K562 (cell line): ENCODE measurements around the gene DDAH1. TPM values are rescaled to one million over a fixed set of nuclear protein-coding genes. Genes with fewer than 3 reads are reported as not detected.

Experiments used
- ATF4 ChIP-seq: fragments of 450-650 bp; formaldehyde crosslinking; IDR thresholded peaks from 2 replicates; pipeline ENCODE4 v1.4.0; 2022; ENCODE audit warnings: mild to moderate bottlenecking, moderate library complexity
- DNMT1 ChIP-seq: fragments of 450-650 bp; IDR thresholded peaks from 2 replicates; pipeline ENCODE4 v1.6.1; 2016; ENCODE audit warnings: antibody characterized with exemption, mild to moderate bottlenecking
- E2F6 ChIP-seq, 2 experiments: IDR thresholded peaks; 2 replicates each; pipeline ENCODE4 v1.6.1; 2011; ENCODE audit warnings: borderline replicate concordance in 1 of 2, control low read depth in 1 of 2, low read depth in 1 of 2, low read length in 1 of 2, mild to moderate bottlenecking in 1 of 2, mixed read lengths in 1 of 2, moderate library complexity in 1 of 2; ENCODE audit not compliant: insufficient read depth in 1 of 2, insufficient read length in 1 of 2, poor library complexity in 1 of 2, severe bottlenecking in 1 of 2; ENCODE audit errors: extremely low read depth in 1 of 2
- NFATC3 ChIP-seq: fragments of 450-650 bp; IDR thresholded peaks from 2 replicates; pipeline ENCODE4 v1.6.1; 2017; ENCODE audit warnings: mild to moderate bottlenecking
- POLR2AphosphoS5 ChIP-seq: IDR thresholded peaks from 2 replicates; pipeline ENCODE4 v1.6.1; 2011; ENCODE audit warnings: mild to moderate bottlenecking, low read depth, low read length, moderate library complexity; ENCODE audit not compliant: control insufficient read depth, insufficient read depth
- POLR2G ChIP-seq: fragments of 200-400 bp; formaldehyde crosslinking; IDR thresholded peaks from 2 replicates; pipeline ENCODE4 v1.6.1; 2017; ENCODE audit warnings: low read depth, mild to moderate bottlenecking, antibody characterized with exemption, low read length, moderate library complexity
- PTTG1 ChIP-seq: fragments of 450-650 bp; IDR thresholded peaks from 2 replicates; pipeline ENCODE4 v1.6.1; 2016; ENCODE audit warnings: low read depth, mild to moderate bottlenecking, missing genetic modification characterization, missing compliant biosample characterization
- RUNX1 ChIP-seq: sonication (generic); IDR thresholded peaks from 2 replicates; pipeline ENCODE4 v1.6.1; 2016; ENCODE audit warnings: antibody characterized with exemption, low read depth
- SIRT6 ChIP-seq: IDR thresholded peaks from one replicate; pipeline ENCODE4 v1.6.1; 2012; ENCODE audit warnings: low read depth, mild to moderate bottlenecking, control low read depth, inconsistent platforms, low read length, moderate library complexity
- SIX5 ChIP-seq, 2 experiments: IDR thresholded peaks; 2 replicates each; pipeline ENCODE4 v1.6.1; 2011; ENCODE audit warnings: low read length in 2 of 2, borderline replicate concordance in 1 of 2, low read depth in 1 of 2, mild to moderate bottlenecking in 1 of 2, moderate library complexity in 1 of 2; ENCODE audit not compliant: insufficient read depth in 1 of 2
- SMARCB1 ChIP-seq: IDR thresholded peaks from 2 replicates; pipeline ENCODE4 v1.6.1; 2011; ENCODE audit warnings: improper control_type of control experiment, low read depth; ENCODE audit not compliant: insufficient read length
- ZBTB12 ChIP-seq: fragments of 250-450 bp; sonication (Bioruptor Pico); IDR thresholded peaks from 2 replicates; pipeline ENCODE4 v1.4.0; 2020
- ZC3H8 ChIP-seq: fragments of 450-650 bp; IDR thresholded peaks from 2 replicates; pipeline ENCODE4 v1.6.1; 2017
- ZNF124 ChIP-seq: sonication (generic); formaldehyde crosslinking; IDR thresholded peaks from 2 replicates; pipeline ENCODE4 v1.8.1; 2022; ENCODE audit warnings: missing genetic modification reagents
- ZNF780A ChIP-seq: fragments of 250-450 bp; sonication (Bioruptor Pico); IDR thresholded peaks from 2 replicates; pipeline ENCODE4 v1.5.0; 2021; ENCODE audit warnings: mild to moderate bottlenecking
- polyA plus RNA-seq, 8 experiments: library from polyadenylated mRNA; depleted of rRNA in 4 of 8; stranded (reverse) in 5 of 8; unstranded in 3 of 8; fragments of >200 nt; fragmentation: Nextera tagmentation in 2 of 8; fragmentation: Illumina TruSeq in 1 of 8; extraction: Ambion mirVana in 2 of 8; extraction: Trizol in 1 of 8; gene quantifications; 2 replicates each; pipeline versions ENCODE4 v1.2.1 to v1.2.3, GENCODE V29; 2011 to 2014; ENCODE audit warnings: inconsistent platforms in 1 of 8, missing spikeins in 1 of 8
- total RNA-seq, 7 experiments: library from RNA; depleted of rRNA in 6 of 7; stranded (reverse); fragments of >200 nt in 6 of 7; fragmentation: Illumina TruSeq in 2 of 7; extraction: Trizol in 2 of 7; gene quantifications; 2 replicates each; pipeline versions ENCODE4 v1.2.1 to v1.2.3, GENCODE V29; 2011 to 2021; ENCODE audit warnings: low replicate concordance in 1 of 7
- TF ChIP-seq, protein P1 (sequence below), 2 experiments: fragments of 150-350 bp in 1 of 2; IDR thresholded peaks; 2 replicates each; pipeline ENCODE4 v1.6.1; 2012 to 2016; ENCODE audit warnings: low read depth in 2 of 2, low read length in 2 of 2, mild to moderate bottlenecking in 1 of 2, moderate library complexity in 1 of 2
- TF ChIP-seq, protein P2 (sequence below): sonication (generic); formaldehyde crosslinking; IDR thresholded peaks from 2 replicates; pipeline ENCODE4 v1.8.0; 2022; ENCODE audit warnings: missing genetic modification reagents, mild to moderate bottlenecking, borderline replicate concordance
- TF ChIP-seq, protein P3 (sequence below): fragments of 450-650 bp; formaldehyde crosslinking; conservative IDR thresholded peaks from 2 replicates; pipeline ENCODE4 v1.4.0; 2022; ENCODE audit warnings: mild to moderate bottlenecking, missing genetic modification characterization

DDAH1 gene
- total and polyA plus RNA-seq, 9 of the 15 experiments (the other 6 are each of a cell fraction or from before 2014, with no cell fraction given), result 0.04 to 0.24 (median 0.10) TPM

DNA sequence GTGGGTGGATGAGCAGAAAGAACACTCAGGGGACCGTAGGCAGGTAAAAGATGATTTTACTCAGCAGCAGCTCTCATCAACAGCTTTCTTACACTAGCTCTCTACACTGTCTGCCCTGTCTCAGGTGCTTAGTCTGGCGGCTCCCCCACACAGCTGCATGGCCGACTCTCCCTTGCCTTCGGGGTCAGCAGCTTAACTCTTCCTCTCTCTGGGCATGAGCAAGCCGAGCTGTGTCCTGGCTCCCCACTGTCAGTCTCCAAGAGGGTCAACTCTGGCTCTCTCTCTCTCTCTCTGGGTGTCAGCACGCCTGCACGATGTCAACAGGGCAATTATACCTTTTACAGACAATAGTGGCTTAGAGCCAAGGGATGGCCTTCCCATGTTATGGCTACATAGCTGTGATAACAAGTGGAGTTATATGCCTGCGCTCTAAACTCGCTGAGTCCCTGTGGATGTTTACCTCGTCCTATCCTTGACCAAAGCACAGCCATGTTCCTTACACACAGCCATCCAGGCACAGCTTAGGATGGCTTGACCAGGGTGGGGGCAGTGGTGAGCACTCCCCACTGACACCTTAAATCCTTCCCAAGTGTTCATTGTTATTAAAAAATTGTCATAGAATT, 185.4 kb downstream of the DDAH1 start (continued):
- no peak for TF ChIP-seq SIRT6
- no peak for TF ChIP-seq POLR2AphosphoS5
- TF ChIP-seq, protein P1, sequence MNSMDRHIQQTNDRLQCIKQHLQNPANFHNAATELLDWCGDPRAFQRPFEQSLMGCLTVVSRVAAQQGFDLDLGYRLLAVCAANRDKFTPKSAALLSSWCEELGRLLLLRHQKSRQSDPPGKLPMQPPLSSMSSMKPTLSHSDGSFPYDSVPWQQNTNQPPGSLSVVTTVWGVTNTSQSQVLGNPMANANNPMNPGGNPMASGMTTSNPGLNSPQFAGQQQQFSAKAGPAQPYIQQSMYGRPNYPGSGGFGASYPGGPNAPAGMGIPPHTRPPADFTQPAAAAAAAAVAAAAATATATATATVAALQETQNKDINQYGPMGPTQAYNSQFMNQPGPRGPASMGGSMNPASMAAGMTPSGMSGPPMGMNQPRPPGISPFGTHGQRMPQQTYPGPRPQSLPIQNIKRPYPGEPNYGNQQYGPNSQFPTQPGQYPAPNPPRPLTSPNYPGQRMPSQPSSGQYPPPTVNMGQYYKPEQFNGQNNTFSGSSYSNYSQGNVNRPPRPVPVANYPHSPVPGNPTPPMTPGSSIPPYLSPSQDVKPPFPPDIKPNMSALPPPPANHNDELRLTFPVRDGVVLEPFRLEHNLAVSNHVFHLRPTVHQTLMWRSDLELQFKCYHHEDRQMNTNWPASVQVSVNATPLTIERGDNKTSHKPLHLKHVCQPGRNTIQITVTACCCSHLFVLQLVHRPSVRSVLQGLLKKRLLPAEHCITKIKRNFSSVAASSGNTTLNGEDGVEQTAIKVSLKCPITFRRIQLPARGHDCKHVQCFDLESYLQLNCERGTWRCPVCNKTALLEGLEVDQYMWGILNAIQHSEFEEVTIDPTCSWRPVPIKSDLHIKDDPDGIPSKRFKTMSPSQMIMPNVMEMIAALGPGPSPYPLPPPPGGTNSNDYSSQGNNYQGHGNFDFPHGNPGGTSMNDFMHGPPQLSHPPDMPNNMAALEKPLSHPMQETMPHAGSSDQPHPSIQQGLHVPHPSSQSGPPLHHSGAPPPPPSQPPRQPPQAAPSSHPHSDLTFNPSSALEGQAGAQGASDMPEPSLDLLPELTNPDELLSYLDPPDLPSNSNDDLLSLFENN (IDR thresholded peaks at IDR 0.05; ENCODE audit: low read depth in 2 of 2, low read length in 2 of 2), result no peak
- TF ChIP-seq RUNX1, result no peak
- no peak for TF ChIP-seq SIX5 (IDR thresholded peaks at IDR 0.05; ENCODE audit: borderline replicate concordance in 1 of 2, insufficient read depth in 1 of 2, low read depth in 1 of 2, low read length in 2 of 2)
- TF ChIP-seq ZNF780A, result no peak
- peak; percentile 72 for TF ChIP-seq ATF4 (CRISPR knock-in tag)
- TF ChIP-seq DNMT1, result no peak
- TF ChIP-seq ZC3H8, result no peak
- TF ChIP-seq, protein P2, sequence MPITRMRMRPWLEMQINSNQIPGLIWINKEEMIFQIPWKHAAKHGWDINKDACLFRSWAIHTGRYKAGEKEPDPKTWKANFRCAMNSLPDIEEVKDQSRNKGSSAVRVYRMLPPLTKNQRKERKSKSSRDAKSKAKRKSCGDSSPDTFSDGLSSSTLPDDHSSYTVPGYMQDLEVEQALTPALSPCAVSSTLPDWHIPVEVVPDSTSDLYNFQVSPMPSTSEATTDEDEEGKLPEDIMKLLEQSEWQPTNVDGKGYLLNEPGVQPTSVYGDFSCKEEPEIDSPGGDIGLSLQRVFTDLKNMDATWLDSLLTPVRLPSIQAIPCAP (CRISPR knock-in tag), result no peak
- TF ChIP-seq PTTG1, result peak; percentile 93
- TF ChIP-seq POLR2G, result no peak
- TF ChIP-seq, protein P3, sequence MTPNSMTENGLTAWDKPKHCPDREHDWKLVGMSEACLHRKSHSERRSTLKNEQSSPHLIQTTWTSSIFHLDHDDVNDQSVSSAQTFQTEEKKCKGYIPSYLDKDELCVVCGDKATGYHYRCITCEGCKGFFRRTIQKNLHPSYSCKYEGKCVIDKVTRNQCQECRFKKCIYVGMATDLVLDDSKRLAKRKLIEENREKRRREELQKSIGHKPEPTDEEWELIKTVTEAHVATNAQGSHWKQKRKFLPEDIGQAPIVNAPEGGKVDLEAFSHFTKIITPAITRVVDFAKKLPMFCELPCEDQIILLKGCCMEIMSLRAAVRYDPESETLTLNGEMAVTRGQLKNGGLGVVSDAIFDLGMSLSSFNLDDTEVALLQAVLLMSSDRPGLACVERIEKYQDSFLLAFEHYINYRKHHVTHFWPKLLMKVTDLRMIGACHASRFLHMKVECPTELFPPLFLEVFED (CRISPR knock-in tag), result 0 out of 2 replicates have a peak, but pooled peaks have one; percentile 44
- no peak for TF ChIP-seq NFATC3
- TF ChIP-seq ZNF124 (CRISPR knock-in tag), result no peak
- TF ChIP-seq E2F6 (IDR thresholded peaks at IDR 0.05; ENCODE audit: borderline replicate concordance in 1 of 2, extremely low read depth in 1 of 2, insufficient read depth in 1 of 2, insufficient read length in 1 of 2, low read depth in 1 of 2, low read length in 1 of 2, poor library complexity in 1 of 2, severe bottlenecking in 1 of 2), result no peak
- TF ChIP-seq ZBTB12, result 0 out of 2 replicates have a peak, but pooled peaks have one; percentile 44
- TF ChIP-seq SMARCB1, result no peak
